ENCODE data around the gene ANXA2. TPM values are rescaled to one million over a fixed set of nuclear protein-coding genes. Genes with fewer than 3 reads are reported as not detected.
"Not testable (repeated sequence)": the region's sequence is repeated elsewhere in the genome, so short reads cannot be mapped to it uniquely, and the experiment has no call there.

ANXA2 gene
- total RNA-seq, 4 donors from 2014 or later = 376 to 811 (median 549) TPM

GRCh38 chr15:60411774-60412425 is 14.1 kb upstream of the ANXA2 start:
- TF ChIP-seq POLR2A (IDR thresholded peaks at IDR 0.05) (no peak), CTCF (IDR thresholded peaks at IDR 0.05) (no peak)
- intact Hi-C loops (cut with DNase I; ENCODE audit: low total_unique reads) = no loop called here
- Histone ChIP-seq H3K27ac (no peak overlapping the region), H3K4me3 (no peak overlapping the region), H3K9me3 (no peaks in the 10 kb centered on the region), H3K27me3 (no peaks in the 10 kb centered on the region), H3K36me3 (no peaks in the 10 kb centered on the region), H3K4me1 (no peaks in the 10 kb centered on the region)
- no peak for DNase-seq

- DNase-seq; H3K4me1 ChIP-seq; intact Hi-C loops (cut with DNase I; ENCODE audit: low total_unique reads); H3K36me3 ChIP-seq; H3K4me3 ChIP-seq; H3K9me3 ChIP-seq; H3K27ac ChIP-seq; H3K27me3 ChIP-seq: not testable (repeated sequence)
These were observed 12.6 kb upstream of the ANXA2 start for GRCh38 chr15:60410350-60410749.

- Histone ChIP-seq H3K4me1 (no peaks in the 10 kb centered on the region), H3K27me3 (no peaks in the 10 kb centered on the region), H3K27ac (no peak overlapping the region), H3K9me3 (no peaks in the 10 kb centered on the region), H3K36me3 (no peaks in the 10 kb centered on the region), H3K4me3 (no peak overlapping the region)
- no peak for DNase-seq
- intact Hi-C loops (cut with DNase I; ENCODE audit: low total_unique reads) = no loop called here
- no peak for TF ChIP-seq CTCF (IDR thresholded peaks at IDR 0.05)
- TF ChIP-seq POLR2A (IDR thresholded peaks at IDR 0.05) = no peak
These were observed 10.7 kb upstream of the ANXA2 start for GRCh38 chr15:60408463-60408981.

- Histone ChIP-seq H3K9me3 (no peaks in the 10 kb centered on the region), H3K4me3 (no peak overlapping the region), H3K27ac (peak overlapping the region; percentile 31 to 70), H3K36me3 (no peaks in the 10 kb centered on the region), H3K27me3 (no peaks in the 10 kb centered on the region), H3K4me1 (no peaks in the 10 kb centered on the region)
- intact Hi-C loops (cut with DNase I; ENCODE audit: low total_unique reads) = no loop called here
- DNase-seq = no peak
- TF ChIP-seq POLR2A (IDR thresholded peaks at IDR 0.05) = no peak
- no peak for TF ChIP-seq CTCF (IDR thresholded peaks at IDR 0.05)
These were observed 9.6 kb upstream of the ANXA2 start for GRCh38 chr15:60407415-60407805.

- H3K27ac ChIP-seq = peak overlapping the region; percentile 31 to 70
- no peak for DNase-seq
- H3K27me3 ChIP-seq = no peaks in the 10 kb centered on the region
- H3K4me1 ChIP-seq = no peaks in the 10 kb centered on the region
- TF ChIP-seq POLR2A (IDR thresholded peaks at IDR 0.05) = no peak
- TF ChIP-seq CTCF (IDR thresholded peaks at IDR 0.05) = no peak
- H3K4me3 ChIP-seq = no peak overlapping the region
- H3K9me3 ChIP-seq = no peaks in the 10 kb centered on the region
- H3K36me3 ChIP-seq = no peaks in the 10 kb centered on the region
- intact Hi-C loops (cut with DNase I; ENCODE audit: low total_unique reads) = no loop called here
These were observed 9.0 kb upstream of the ANXA2 start for GRCh38 chr15:60406513-60407414.
